Right lobe of liver (tissue), 6 donors: ENCODE measurements around the gene RBPJL. TPM values are rescaled to one million over a fixed set of nuclear protein-coding genes. Genes with fewer than 3 reads are reported as not detected.
A peak's percentile ranks its signal among the peaks of the same experiment; 100 is the strongest.

Experiments
- ATAC-seq, 4 donors: fragments of 200-7000 bp; cut with Tn5 transposase; one replicate each; pipeline ENCODE4 v1.9.1; 2020; ENCODE audit warnings: mild to moderate bottlenecking in 4 of 4, moderate library complexity in 4 of 4
- DNase-seq, 3 donors: peaks; one replicate each; pipeline ENCODE4 v3.0.0-alpha.2; 2020
- H3K27ac ChIP-seq, 3 donors: fragments of 200-600 bp; one replicate each; pipeline ENCODE4 v1.8.0; 2022
- H3K27me3 ChIP-seq, 2 donors: fragments of 200-600 bp; one replicate each; pipeline ENCODE4 v1.8.0; 2022
- H3K36me3 ChIP-seq, 4 donors: fragments of 200-600 bp; sonication (generic) in 1 of 4; one replicate each; pipeline versions ENCODE4 v1.5.1 to v1.8.0; 2017 to 2022; ENCODE audit warnings: control low read depth in 1 of 4
- H3K4me1 ChIP-seq, 4 donors: fragments of 200-600 bp; sonication (generic) in 1 of 4; one replicate each; pipeline versions ENCODE4 v1.5.1 to v1.8.0; 2017 to 2022; ENCODE audit warnings: control low read depth in 1 of 4
- H3K4me3 ChIP-seq, 3 donors: fragments of 200-600 bp; one replicate each; pipeline ENCODE4 v1.8.0; 2022
- H3K9me3 ChIP-seq, 4 donors: fragments of 200-600 bp; sonication (generic) in 1 of 4; one replicate each; pipeline versions ENCODE4 v1.5.1 to v1.8.0; 2017 to 2022; ENCODE audit warnings: control low read depth in 1 of 4
- POLR2A ChIP-seq: fragments of 450-650 bp; IDR thresholded peaks from one replicate; pipeline ENCODE4 v1.6.1; 2017; ENCODE audit warnings: antibody characterized with exemption, mild to moderate bottlenecking
- WGBS: methylation state at CpG from one replicate; pipeline ENCODE4 v1.1.6; 2018; ENCODE audit warnings: low coverage, low lambda C conversion rate; ENCODE audit not compliant: insufficient coverage; ENCODE audit errors: missing lambda C conversion rate; 5-methylcytosine and 5-hydroxymethylcytosine counted together
- intact Hi-C, 2 donors: fragments of 100-400 bp; cut with DNase I; formaldehyde crosslinking; loops; one replicate each; pipeline versions ENCODE4 v1.11.2 to v1.14.1; 2022
- total RNA-seq, 6 experiments: library from RNA; depleted of rRNA in 2 of 6; stranded (reverse); fragments of >200 nt in 2 of 6; fragmentation: NEBNext Ultra II Directional in 3 of 6; extraction: Animal tissue kit (Norgen Biotek cat#: 25700) in 3 of 6; gene quantifications; one replicate each; pipeline versions ENCODE4 v1.1.0 to v1.2.4, GENCODE V29; 2016 to 2023
- TF ChIP-seq, protein P1 (sequence below), 4 donors: fragments of 200-600 bp in 3 of 4; fragments of 450-650 bp in 1 of 4; IDR thresholded peaks; one replicate each; pipeline versions ENCODE4 v1.5.1 to v1.8.0; 2016 to 2022; ENCODE audit warnings: antibody characterized with exemption in 4 of 4, mild to moderate bottlenecking in 2 of 4
- donor health status: DM: no; HTN: yes; CAD: no.
- donor health status: DM: no; HTN: no; CAD: no.
- donor health status: DM: no; HTN: no; CAD: no.
- donor health status: DM: no; HTN: yes; CAD: no.
- donor health status: DM: no; HTN: yes; CAD: no.

RBPJL gene
- total RNA-seq, 6 experiments from 2014 or later = not detected

GRCh38 chr20:45311589-45312211 lies 5.1 kb downstream of the RBPJL start:
- no CpG with 5 or more reads among the region's 45 CpGs for WGBS
- ATAC-seq = peak; percentile 79 to 92 (median 88)
- Histone ChIP-seq H3K36me3 (no peaks in the 10 kb centered on the region), H3K4me3 (no peak overlapping the region), H3K27ac (no peak overlapping the region), H3K27me3 (peaks cover 0 to under 1% of the 10 kb centered on the region in 2 donors), H3K4me1 (peaks cover 0 to 3% (median 0%) of the 10 kb centered on the region in 4 donors), H3K9me3 (no peaks in the 10 kb centered on the region)
- peak; percentile 66 to 72 (median 72) for DNase-seq
- intact Hi-C loops = loop anchor here (10.0 kb wide), 1 partner anchor 463 kb away; no protein-coding TSS in a partner anchor
- no peak for TF ChIP-seq POLR2A
- TF ChIP-seq, protein P1, sequence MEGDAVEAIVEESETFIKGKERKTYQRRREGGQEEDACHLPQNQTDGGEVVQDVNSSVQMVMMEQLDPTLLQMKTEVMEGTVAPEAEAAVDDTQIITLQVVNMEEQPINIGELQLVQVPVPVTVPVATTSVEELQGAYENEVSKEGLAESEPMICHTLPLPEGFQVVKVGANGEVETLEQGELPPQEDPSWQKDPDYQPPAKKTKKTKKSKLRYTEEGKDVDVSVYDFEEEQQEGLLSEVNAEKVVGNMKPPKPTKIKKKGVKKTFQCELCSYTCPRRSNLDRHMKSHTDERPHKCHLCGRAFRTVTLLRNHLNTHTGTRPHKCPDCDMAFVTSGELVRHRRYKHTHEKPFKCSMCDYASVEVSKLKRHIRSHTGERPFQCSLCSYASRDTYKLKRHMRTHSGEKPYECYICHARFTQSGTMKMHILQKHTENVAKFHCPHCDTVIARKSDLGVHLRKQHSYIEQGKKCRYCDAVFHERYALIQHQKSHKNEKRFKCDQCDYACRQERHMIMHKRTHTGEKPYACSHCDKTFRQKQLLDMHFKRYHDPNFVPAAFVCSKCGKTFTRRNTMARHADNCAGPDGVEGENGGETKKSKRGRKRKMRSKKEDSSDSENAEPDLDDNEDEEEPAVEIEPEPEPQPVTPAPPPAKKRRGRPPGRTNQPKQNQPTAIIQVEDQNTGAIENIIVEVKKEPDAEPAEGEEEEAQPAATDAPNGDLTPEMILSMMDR (IDR thresholded peaks at IDR 0.05) = peak; percentile 60 to 79 (median 77)

- no peak for ATAC-seq
- H3K4me1 ChIP-seq = peaks cover 0 to 3% (median 0%) of the 10 kb centered on the region in 4 donors
- intact Hi-C loops = loop anchor here (10.0 kb wide), 1 partner anchor 463 kb away; no protein-coding TSS in a partner anchor
- 49% methylated on average over 17 of the region's 21 CpGs for WGBS
- DNase-seq = no peak
- H3K4me3 ChIP-seq = no peak overlapping the region
- no peak for TF ChIP-seq POLR2A
- TF ChIP-seq, protein P1 (IDR thresholded peaks at IDR 0.05) = no peak
- no peaks in the 10 kb centered on the region for H3K36me3 ChIP-seq
- no peaks in the 10 kb centered on the region for H3K9me3 ChIP-seq
- no peak overlapping the region for H3K27ac ChIP-seq
- H3K27me3 ChIP-seq = no peaks in the 10 kb centered on the region
Measured at GRCh38 chr20:45312241-45312640, 5.6 kb downstream of the RBPJL start.

- TF ChIP-seq POLR2A = no peak
- TF ChIP-seq, protein P1 (IDR thresholded peaks at IDR 0.05) = no peak
- 94% methylated on average over 7 of the region's 8 CpGs for WGBS
- no peaks in the 10 kb centered on the region for H3K36me3 ChIP-seq
- intact Hi-C loops = loop anchor here (10.0 kb wide), 1 partner anchor 462 kb away; no protein-coding TSS in a partner anchor
- DNase-seq (no peak), ATAC-seq (no peak)
- no peak overlapping the region for H3K27ac ChIP-seq
- H3K4me3 ChIP-seq = no peak overlapping the region
- H3K9me3 ChIP-seq = no peaks in the 10 kb centered on the region
- peaks cover 0 to 3% (median 0%) of the 10 kb centered on the region in 4 donors for H3K4me1 ChIP-seq
- no peaks in the 10 kb centered on the region for H3K27me3 ChIP-seq
Measured at GRCh38 chr20:45313065-45313695, 6.5 kb downstream of the RBPJL start.

DNA sequence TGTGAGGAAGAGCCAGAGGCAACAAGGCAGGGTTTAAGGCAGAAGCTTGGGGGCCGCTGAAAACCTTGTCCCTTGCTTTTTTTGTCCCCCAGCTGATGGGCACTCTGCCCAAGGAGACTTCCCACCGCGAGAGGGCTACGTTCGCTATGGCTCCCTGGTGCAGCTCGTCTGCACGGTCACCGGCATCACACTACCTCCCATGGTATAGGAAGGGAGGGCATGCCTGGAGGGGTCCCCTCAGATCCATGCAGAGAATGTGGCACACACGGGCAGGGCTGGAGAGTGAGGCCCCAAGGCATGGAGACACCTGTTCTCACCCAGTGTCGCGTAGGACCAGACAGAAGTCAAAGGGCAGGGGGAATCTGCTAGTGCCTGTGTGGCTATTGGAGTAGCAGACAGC lies 7.3 kb downstream of the RBPJL start:
- TF ChIP-seq, protein P1 (IDR thresholded peaks at IDR 0.05) = no peak
- TF ChIP-seq POLR2A = no peak
- H3K36me3 ChIP-seq = no peaks in the 10 kb centered on the region
- intact Hi-C loops = loop anchor here (10.0 kb wide), 1 partner anchor 461 kb away; no protein-coding TSS in a partner anchor
- ATAC-seq (no peak), DNase-seq (no peak)
- no peak overlapping the region for H3K4me3 ChIP-seq
- no peaks in the 10 kb centered on the region for H3K27me3 ChIP-seq
- WGBS = 39% methylated on average over 2 of the region's 11 CpGs
- H3K27ac ChIP-seq = no peak overlapping the region
- H3K4me1 ChIP-seq = peaks cover 0 to 3% (median 0%) of the 10 kb centered on the region in 4 donors
- no peaks in the 10 kb centered on the region for H3K9me3 ChIP-seq
